A673 (cell line): Measurements from ENCODE around the gene CLEC16A.

ENCODE experiments used
- CTCF ChIP-seq: fragments of 300-800, 200-600 bp; sonication (generic); conservative IDR thresholded peaks from 2 replicates; pipeline ENCODE4 v1.5.1; 2017; ENCODE audit warnings: low read depth, mild to moderate bottlenecking, antibody characterized with exemption, low read length, moderate library complexity, mixed read lengths
- EZH2 ChIP-seq: fragments of 200-600 bp; sonication (generic); IDR thresholded peaks from 2 replicates; pipeline ENCODE4 v1.6.1; 2017; ENCODE audit warnings: borderline replicate concordance, low read depth, mild to moderate bottlenecking, mixed read lengths, antibody characterized with exemption, low read length; ENCODE audit not compliant: poor library complexity, severe bottlenecking

GRCh38 chr16:11076259-11077018 lies 132.1 kb downstream of the CLEC16A start:
- TF ChIP-seq CTCF (no peak), EZH2 (no peak)
